ENCODE results near the gene MPL.

Gene MPL

DNA sequence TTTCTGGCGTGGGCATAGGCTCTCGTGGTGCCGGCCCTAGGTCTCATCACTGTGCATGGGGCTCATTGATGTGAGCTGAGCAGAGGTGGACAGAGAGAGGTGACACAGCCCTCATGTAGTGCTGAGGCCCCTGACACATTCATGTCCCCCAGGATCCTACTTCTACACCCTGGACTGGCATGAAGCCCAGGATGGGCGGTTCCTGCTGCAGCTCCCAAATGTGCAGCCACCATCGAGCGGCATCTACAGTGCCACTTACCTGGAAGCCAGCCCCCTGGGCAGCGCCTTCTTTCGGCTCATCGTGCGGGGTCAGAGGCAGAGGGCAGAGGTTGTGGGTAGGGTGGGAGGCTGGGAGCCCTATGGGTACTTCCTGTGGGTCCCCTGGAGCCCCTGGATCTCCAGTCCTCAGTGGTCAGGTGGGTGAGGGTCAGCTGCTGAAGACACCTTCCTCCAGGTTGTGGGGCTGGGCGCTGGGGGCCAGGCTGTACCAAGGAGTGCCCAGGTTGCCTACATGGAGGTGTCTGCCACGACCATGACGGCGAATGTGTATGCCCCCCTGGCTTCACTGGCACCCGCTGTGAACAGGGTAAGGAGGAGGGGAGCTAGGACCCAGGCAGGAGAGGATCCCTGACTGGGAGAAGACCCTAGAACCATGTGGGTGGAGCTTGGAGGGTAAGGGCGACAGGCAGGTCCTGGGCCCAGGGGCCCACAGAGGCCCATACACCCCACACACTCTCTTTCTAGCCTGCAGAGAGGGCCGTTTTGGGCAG, 30.7 kb upstream of the MPL start:
- DNase-seq = no peak

DNA sequence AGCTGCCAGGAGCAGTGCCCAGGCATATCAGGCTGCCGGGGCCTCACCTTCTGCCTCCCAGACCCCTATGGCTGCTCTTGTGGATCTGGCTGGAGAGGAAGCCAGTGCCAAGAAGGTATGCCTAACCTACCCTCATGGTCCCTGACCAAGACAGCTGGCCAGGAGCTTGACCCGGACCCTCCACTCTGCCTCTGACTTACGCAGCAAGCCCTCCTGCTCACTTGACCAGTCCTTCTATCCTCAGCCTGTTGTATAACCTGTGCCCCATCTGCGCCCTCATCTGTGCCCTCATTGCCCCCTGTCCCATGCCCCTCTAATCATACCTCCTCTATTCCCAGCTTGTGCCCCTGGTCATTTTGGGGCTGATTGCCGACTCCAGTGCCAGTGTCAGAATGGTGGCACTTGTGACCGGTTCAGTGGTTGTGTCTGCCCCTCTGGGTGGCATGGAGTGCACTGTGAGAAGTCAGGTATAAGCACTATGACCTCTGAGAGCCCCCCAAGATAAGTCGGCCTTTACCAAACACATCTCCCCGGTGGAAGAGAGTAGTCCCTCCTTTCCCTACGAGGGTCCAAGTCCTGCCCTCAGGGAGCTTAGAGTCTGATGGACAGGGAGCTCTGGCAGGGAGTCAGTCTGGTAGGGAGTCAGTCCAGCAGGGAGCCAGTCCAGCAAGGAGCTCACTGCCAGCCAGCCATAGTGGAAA, 30.0 kb upstream of the MPL start:
- no peak for DNase-seq

DNA sequence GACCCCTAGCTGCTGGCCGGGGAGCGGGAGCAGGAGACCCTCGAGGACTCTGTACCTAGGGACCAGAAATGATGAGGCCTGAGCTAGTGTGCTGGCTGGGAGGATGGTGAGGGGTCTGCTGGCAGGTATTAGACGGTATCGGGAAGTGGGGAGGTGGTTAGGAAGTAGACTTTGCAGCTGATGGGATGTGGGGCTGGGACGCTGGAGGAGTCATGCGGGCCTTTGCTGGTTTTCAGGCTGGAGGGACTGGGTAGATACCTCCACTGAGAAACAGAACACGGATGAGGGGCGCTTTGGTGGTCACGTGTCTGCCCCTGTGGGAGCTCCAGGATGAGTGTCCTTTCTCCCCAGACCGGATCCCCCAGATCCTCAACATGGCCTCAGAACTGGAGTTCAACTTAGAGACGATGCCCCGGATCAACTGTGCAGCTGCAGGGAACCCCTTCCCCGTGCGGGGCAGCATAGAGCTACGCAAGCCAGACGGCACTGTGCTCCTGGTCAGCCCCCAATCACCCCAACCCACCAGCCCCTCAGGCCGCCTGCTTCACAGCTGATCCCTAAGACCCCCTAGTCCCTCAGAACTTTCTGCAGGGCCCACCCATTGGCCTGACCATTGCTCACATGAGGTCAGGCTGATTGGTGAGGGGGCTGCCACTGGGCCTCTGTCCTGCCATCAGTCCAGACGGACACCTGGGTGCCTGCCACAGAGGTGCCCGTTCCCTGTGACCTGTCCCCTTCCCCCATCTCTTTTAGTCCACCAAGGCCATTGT, 28.8 kb upstream of the MPL start:
- DNase-seq = no peak

DNA sequence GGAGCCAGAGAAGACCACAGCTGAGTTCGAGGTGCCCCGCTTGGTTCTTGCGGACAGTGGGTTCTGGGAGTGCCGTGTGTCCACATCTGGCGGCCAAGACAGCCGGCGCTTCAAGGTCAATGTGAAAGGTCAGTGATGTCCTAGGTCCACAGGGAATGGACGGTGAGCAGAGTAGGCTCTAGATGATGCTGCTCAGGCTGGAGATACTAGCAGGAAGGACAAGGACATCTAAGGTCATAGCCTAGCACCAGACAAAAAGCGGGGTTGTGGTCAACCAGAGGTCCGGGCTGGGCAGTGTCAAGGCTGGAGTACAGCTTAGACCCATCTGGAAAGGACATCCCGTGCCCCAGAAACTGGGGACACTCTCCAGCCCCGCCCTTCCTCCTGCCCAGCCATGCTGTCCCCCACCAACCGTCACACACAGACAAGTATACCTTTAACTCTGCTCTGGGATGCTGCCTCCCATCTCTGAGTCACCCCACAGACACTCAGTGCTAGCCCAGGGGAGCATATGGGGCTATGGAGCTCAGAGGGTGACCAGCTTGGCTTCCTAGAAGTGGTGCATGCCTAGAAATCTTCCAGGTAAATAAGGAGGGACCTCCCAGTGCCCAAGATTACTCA, 28.1 kb upstream of the MPL start:
- no peak for DNase-seq

DNA sequence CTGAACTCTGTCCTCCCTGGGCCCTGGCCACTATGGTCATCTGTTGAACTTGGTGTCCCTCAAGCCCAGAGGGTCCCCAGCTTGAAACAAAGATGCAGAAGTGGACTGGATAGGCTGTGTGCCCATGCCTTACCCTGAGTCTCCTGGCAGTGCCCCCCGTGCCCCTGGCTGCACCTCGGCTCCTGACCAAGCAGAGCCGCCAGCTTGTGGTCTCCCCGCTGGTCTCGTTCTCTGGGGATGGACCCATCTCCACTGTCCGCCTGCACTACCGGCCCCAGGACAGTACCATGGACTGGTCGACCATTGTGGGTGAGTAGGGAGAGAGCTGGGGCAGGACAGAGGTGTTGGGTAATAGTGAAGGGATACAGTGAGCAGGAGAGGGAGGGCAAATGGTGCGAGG, 26.1 kb upstream of the MPL start:
- DNase-seq = no peak

DNA sequence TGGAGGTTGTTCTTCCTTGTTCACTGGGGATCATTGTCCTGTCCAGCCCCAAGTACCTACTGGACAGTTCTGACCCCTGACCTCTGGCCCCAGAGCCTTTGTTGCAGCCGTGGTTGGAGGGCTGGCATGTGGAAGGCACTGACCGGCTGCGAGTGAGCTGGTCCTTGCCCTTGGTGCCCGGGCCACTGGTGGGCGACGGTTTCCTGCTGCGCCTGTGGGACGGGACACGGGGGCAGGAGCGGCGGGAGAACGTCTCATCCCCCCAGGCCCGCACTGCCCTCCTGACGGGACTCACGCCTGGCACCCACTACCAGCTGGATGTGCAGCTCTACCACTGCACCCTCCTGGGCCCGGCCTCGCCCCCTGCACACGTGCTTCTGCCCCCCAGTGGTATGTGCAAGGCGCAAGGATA, 25.4 kb upstream of the MPL start:
- no peak for DNase-seq

DNA sequence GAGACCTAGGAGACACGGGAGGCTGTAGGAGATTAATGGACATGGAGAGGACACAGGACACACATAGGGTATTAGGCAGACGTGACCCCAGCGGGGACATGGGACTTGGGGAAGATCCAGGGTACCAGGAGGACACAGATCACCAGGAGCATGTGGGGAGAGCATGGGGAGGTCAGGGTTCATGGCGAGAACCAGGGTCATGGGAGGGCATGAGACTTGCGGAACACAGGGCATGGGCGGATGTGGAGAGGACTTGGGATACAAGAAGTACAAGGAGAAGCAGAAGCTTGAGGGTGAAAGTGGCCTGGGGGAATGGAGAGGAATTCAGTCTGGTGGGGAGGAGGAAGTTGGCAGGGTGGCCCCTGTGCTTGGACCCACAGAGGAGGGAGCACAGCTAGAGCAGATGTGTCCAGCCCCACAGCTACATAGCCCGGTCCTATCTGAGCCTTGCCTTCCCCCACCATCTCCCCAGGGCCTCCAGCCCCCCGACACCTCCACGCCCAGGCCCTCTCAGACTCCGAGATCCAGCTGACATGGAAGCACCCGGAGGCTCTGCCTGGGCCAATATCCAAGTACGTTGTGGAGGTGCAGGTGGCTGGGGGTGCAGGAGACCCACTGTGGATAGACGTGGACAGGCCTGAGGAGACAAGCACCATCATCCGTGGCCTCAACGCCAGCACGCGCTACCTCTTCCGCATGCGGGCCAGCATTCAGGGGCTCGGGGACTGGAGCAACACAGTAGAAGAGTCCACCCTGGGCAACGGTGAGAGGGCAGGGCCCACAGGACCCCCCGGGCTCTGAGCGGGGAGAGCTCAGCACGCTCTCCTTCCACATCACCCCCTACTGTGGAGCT, 24.7 kb upstream of the MPL start:
- DNase-seq = no peak

DNA sequence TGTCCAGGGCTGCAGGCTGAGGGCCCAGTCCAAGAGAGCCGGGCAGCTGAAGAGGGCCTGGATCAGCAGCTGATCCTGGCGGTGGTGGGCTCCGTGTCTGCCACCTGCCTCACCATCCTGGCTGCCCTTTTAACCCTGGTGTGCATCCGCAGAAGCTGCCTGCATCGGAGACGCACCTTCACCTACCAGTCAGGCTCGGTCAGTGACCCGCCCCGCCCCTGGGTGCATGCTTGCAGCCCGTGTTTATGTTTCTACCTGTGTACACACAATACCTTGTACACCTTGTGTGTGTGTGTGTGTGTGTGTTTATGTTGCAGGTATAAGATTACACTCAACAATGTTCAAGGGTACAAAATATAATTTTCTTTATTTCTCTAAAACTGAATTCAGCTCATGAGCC, 23.8 kb upstream of the MPL start:
- DNase-seq = no peak

DNA sequence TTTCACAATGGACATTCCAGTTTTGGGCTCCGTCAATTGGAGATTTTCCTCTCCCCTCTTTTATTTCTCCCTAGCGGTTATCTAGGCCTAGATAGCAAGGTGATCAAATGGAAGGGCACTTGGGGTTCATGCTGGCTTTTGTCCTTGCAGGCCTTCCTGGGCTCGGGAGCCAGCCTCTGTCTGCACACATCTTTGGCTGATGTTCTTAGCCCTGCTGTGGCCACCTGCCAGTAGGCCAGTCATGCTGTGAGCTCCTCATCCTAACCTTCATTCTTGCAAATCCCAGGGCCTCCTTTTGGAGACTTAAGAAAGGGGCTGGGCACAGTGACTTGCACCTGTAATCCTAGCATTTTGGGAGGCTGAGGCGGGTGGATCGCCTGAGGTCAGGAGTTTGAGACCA, 23.4 kb upstream of the MPL start:
- no peak for DNase-seq

DNA sequence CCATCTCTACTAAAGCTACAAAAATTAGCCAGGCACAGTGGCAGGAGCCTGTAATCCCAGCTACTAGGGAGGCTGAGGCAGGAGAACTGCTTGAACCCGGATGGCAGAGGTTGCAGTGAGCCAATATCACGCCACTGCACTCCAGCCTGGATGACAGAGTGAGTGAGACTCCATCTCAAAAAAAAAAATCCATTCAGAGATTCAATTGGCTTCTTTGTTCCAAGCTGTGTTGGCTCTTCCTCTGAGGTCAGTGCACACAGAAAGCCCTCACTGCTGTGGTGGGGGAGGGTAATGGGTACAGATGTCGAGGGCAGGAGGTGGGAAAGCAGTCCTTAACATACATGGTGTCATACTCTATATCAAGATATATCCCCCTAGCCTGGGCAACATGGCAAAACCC, 22.1 kb upstream of the MPL start:
- no peak for DNase-seq

DNA sequence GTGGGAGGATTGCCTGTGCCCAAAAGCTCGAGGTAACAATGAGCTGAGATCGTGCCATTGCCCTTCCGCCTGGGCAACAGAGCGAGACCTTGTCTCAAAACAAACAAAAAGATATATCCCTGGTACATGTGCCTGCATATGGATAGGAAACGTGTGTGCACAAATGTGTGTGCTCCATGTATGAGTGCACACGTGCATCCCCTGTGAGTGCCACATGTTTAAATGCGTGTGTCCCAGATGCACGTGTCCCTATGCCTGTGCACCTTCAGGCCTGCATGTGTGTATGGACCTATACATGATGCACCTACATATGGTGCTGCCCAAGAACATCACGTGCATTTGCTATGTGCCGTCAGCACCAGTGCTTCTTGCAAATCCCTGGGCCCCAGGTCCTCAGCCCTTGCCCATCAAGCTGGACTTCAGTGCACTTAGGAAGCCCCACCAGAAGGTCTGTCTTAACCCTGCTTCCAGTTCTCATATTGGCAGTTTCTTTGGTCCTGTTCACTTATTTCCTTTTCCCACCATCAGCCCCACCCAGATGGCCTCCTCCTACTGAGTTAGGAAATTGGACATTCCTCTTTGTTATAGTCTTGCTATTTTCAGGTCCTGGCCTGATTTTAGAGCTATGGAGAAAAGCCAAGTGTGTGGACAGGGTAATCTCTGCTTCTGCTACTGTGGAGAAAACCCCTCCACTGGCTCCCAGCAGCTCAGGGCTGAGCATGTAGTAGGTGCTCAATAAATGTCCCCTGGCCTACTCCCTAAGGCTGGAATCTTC, 21.5 kb upstream of the MPL start:
- no peak for DNase-seq

DNA sequence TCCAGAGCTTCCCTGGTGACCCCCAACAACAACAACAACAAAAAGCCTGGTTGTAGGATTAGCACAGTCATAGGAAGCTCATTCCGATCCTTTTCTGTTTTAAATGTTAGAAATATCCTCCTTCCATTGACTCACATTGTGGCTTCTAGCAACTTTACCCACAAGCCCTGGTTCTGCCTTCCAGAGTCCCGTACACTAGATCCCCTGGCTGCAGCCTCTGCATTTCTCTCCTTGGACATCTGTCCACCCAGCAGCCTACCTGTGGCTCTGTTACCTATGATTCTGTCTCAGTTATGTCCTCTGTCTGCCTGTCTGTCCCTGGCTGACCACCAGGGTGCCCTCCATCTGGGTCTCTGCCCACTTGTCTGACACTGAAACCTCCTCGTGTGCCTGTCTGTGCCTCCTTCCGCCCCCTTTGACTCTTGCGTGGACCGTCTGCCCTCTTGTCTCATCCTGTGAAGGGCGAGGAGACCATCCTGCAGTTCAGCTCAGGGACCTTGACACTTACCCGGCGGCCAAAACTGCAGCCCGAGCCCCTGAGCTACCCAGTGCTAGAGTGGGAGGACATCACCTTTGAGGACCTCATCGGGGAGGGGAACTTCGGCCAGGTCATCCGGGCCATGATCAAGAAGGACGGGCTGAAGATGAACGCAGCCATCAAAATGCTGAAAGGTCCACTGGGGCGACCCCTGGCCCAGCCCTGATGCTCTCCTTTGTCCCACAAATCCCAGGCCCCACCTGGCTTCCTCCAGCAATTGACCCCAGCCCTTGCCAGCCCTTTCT, 20.7 kb upstream of the MPL start:
- DNase-seq = no peak

DNA sequence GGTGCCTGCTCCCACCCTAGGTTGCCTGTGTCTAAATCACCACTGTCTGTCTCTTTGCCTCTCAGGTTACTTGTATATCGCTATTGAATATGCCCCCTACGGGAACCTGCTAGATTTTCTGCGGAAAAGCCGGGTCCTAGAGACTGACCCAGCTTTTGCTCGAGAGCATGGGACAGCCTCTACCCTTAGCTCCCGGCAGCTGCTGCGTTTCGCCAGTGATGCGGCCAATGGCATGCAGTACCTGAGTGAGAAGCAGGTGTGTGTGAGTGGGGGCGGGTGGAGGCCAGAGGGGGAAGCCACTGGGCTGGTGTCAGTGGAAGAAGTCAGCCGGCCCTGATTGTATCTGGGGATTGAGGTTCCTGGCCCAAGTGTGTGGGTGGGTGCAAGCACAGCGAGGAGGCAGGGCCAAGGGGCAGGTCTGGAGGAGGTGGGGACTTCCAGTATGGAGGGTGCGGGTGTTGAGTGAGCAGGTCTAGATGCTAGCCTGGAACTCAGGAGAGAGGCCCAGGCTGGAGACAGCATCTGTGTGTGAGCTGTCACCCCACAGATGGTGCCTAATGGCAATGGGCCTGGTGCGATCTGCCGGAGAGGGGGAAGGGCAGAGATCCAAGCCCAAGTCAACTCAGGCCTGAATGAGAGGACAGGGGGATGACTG, 19.7 kb upstream of the MPL start:
- no peak for DNase-seq

DNA sequence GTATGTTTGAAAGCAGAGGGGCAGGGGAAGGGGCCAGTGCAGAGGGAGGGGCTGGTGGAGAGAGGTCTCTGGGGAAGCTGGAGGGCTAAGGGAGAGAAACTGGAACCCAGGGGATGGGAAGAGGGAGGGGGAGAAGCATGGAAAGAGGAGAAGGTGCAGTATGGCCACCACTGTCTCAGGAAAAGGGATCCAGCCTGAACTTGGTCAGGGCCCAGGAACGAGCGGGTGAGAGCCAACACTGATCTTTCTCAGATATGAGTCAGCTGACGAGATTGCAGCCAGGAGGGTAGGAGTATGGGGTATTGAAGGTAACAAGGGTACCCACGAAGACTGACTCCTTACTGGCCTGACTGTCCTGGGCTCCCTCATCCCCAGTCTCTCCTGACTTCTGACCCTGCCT, 18.8 kb upstream of the MPL start:
- DNase-seq = no peak

DNA sequence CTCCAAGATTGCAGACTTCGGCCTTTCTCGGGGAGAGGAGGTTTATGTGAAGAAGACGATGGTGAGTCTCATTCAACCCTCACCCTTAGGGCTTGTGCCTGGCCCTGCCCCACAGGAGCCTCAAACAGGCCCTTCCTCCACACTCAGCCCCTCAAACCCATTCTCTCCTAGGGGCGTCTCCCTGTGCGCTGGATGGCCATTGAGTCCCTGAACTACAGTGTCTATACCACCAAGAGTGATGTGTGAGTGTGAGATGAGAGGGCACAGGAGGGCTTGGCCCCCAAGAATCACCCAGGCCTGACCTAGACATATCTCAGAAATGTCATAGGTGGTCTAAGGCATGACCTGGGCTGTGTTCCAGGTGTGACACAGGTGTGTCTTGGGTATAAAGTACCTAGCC, 18.3 kb upstream of the MPL start:
- DNase-seq = no peak

DNA sequence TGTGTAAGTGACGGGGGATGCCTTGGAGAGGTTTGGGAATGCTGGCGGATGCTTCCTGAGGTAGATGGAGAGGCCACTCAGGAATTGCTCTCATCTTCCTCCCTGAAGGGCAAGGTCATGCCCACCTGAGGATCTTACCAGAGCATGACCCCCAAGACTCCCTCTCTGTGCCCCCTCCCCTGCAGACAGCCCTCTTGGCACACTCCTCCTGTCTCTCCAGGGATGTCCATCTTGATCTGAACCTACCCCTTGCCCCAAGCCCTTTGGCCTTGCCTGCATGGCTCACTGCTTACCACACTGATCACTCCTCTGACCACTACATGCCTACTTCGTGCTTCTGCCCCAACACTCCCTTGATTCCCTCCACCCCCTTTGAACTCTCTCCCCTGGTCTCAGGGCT, 17.9 kb upstream of the MPL start:
- DNase-seq = no peak

DNA sequence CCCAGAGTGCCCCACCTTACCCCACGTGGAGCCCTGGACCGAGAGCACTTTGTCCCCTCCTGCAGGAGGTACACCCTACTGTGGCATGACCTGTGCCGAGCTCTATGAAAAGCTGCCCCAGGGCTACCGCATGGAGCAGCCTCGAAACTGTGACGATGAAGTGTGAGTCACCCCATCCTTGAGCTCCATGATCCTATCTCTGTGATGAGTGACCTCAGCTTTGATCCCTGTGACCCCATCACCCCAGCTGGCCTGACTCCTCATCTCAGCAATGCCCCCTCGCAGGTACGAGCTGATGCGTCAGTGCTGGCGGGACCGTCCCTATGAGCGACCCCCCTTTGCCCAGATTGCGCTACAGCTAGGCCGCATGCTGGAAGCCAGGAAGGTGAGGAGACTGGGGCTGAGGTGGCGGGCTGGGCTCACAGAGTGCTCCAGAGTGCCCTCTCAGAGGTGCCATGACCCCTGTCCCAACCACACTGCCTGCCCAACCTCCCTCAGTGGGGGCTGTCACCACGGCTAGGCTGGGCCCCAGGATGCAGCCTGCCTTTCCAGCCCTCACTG, 16.2 kb upstream of the MPL start:
- no peak for DNase-seq

DNA sequence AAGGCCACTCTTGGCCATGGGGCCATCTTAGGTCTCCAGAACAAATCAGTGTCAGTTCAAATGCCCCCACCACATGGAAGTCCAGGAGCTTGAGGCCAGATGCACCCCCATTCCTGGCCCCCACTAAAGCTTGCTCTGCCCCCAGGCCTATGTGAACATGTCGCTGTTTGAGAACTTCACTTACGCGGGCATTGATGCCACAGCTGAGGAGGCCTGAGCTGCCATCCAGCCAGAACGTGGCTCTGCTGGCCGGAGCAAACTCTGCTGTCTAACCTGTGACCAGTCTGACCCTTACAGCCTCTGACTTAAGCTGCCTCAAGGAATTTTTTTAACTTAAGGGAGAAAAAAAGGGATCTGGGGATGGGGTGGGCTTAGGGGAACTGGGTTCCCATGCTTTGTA, 15.1 kb upstream of the MPL start:
- no peak for DNase-seq

DNA sequence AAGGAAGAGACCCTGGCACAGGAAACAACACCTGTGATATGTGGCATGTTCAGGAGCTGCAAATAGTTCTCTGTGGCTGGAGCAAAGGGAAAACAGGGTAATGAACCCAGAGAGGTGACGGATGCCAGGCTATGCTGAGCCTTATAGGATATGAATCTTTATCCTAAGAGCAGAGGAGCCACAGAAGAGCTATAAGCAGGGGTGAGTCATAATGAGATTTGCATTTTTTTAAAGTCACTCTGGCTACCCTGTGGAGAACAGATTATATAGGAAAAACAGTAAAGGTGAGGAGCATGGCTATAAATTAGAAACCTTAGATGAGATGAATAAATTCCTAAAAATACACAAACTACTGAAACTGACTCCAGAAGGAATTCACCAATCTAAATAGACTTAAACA, 12.8 kb upstream of the MPL start:
- DNase-seq = no peak

DNA sequence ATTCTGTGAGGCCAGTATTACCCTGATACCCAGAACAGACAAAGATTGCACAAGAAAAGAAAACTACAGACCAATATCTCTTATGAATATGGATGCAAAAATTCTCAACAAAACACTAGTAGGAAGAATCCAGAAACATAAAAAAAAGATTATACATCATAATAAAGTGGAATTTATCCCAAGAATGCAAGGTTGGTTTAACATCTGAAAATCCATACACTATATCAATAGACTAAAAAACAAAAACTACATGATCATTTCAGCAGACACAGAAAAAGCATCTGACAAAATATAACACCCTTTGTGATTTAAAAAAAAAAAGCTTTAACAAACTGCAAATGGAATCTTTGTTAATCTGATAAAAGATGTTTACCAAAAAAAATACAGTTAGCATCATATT, 12.2 kb upstream of the MPL start:
- DNase-seq = no peak
